Hepatocyte (in vitro differentiated cells): ENCODE results near the gene DNPEP.

Experiments
- CTCF ChIP-seq: fragments of 200-600 bp; sonication (generic); IDR thresholded peaks from 2 replicates; pipeline ENCODE4 v1.5.1; 2016; ENCODE audit warnings: antibody characterized with exemption, mild to moderate bottlenecking; ENCODE audit not compliant: poor library complexity
- EZH2 ChIP-seq: fragments of 200-600 bp; sonication (generic); IDR thresholded peaks from 2 replicates; pipeline ENCODE4 v1.6.1; 2016; ENCODE audit warnings: antibody characterized with exemption, mild to moderate bottlenecking, borderline replicate concordance
- EZH2phosphoT487 ChIP-seq: fragments of 200-600 bp; sonication (generic); IDR thresholded peaks from one replicate; pipeline ENCODE4 v1.6.1; 2018; ENCODE audit warnings: antibody characterized with exemption, mild to moderate bottlenecking, low read depth, moderate library complexity; ENCODE audit not compliant: unreplicated experiment, severe bottlenecking

- TF ChIP-seq CTCF: no peak
- no peak for TF ChIP-seq EZH2
- no peak for TF ChIP-seq EZH2phosphoT487
These were observed 40.8 kb upstream of the DNPEP start for GRCh38 chr2:219428469-219428868.
